HL-60 (cell line): ENCODE data around the gene PTPRU.

Experiments used
- DNase-seq, 2 experiments: peaks; one replicate each; pipeline ENCODE4 v3.0.0-alpha.2; 2010 to 2020; ENCODE audit warnings: low read depth in 1 of 2, low spot score in 1 of 2
- H3K27ac ChIP-seq: fragments of 250-450 bp; sonication (Bioruptor Pico); replicated peaks from 2 replicates; pipeline ENCODE4 v1.5.1; 2020; ENCODE audit warnings: mild to moderate bottlenecking, moderate library complexity
- H3K27me3 ChIP-seq: fragments of 250-450 bp; sonication (Bioruptor Pico); 2 replicates; pipeline ENCODE4 v1.5.1; 2021; ENCODE audit warnings: mild to moderate bottlenecking, moderate library complexity; ENCODE audit not compliant: insufficient read depth, poor library complexity, severe bottlenecking
- H3K4me3 ChIP-seq: replicated peaks from 2 replicates; pipeline ENCODE4 v1.5.1; 2011; ENCODE audit warnings: mild to moderate bottlenecking, control low read depth, low read length; ENCODE audit not compliant: insufficient read depth
- GABPA ChIP-seq: IDR thresholded peaks from 2 replicates; pipeline ENCODE4 v1.6.1; 2012; ENCODE audit warnings: low read depth
- POLR2AphosphoS5 ChIP-seq: IDR thresholded peaks from 2 replicates; pipeline ENCODE4 v1.6.1; 2012; ENCODE audit warnings: low read depth
- SPI1 ChIP-seq: IDR thresholded peaks from 2 replicates; pipeline ENCODE4 v1.6.1; 2012; ENCODE audit warnings: low read depth, mild to moderate bottlenecking, borderline replicate concordance
- TF ChIP-seq, protein P1 (sequence below): IDR thresholded peaks from 2 replicates; pipeline ENCODE4 v1.6.1; 2012; ENCODE audit warnings: low read depth; ENCODE audit not compliant: insufficient replicate concordance
- TF ChIP-seq, protein P2 (sequence below): IDR thresholded peaks from one replicate; pipeline ENCODE4 v1.5.1; 2011; ENCODE audit warnings: low read length, control low read depth, inconsistent platforms; ENCODE audit not compliant: insufficient read depth

Gene PTPRU

DNA sequence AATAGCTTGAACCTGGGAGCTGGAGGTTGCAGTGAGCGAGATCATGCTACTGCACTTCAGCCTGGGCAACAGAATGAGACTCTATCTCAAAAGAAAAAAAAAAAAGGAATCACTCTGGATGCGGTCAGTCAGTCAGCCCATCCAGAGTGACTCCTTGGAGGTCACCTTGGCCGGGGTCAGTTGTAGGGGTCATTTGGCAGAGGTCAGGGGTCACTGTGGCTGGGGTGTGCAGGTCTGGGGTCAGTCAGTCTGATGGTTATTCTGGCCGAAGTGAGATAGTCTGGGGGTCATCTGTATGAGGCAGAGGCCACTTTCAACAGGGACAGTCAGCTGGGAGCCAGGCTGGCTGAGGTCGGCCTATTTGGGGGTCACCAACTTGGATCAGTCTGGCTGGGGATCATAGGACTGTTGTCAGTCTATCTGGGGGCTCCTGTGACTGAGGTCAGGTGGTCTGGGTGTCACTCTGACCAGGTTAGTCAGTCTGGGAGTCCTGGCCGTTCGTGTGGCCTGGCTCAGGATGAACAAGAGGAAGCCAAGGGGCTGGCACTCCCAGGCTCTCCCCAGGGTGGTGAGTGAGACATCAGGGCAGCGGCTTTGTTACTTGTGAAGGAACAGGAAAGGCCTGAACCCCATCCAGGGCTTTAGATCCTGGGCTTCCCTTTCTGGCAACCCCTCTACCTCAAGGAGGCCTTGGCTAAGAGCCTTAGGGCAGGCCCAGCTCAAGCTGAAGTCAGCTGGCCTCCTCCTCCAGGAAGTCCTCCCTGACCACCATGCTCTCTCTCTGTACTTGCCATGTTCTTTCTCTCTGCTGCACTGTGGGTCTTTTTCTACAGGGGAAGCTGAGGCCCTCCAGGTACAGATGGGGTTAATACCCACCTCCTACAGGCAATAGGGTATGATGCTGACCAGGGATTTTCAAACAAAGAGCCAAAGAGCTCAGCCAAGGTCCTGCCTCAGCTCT lies 15.1 kb downstream of the PTPRU start:
- TF ChIP-seq SPI1 (no peak), POLR2AphosphoS5 (no peak), GABPA (no peak)
- TF ChIP-seq, protein P1, sequence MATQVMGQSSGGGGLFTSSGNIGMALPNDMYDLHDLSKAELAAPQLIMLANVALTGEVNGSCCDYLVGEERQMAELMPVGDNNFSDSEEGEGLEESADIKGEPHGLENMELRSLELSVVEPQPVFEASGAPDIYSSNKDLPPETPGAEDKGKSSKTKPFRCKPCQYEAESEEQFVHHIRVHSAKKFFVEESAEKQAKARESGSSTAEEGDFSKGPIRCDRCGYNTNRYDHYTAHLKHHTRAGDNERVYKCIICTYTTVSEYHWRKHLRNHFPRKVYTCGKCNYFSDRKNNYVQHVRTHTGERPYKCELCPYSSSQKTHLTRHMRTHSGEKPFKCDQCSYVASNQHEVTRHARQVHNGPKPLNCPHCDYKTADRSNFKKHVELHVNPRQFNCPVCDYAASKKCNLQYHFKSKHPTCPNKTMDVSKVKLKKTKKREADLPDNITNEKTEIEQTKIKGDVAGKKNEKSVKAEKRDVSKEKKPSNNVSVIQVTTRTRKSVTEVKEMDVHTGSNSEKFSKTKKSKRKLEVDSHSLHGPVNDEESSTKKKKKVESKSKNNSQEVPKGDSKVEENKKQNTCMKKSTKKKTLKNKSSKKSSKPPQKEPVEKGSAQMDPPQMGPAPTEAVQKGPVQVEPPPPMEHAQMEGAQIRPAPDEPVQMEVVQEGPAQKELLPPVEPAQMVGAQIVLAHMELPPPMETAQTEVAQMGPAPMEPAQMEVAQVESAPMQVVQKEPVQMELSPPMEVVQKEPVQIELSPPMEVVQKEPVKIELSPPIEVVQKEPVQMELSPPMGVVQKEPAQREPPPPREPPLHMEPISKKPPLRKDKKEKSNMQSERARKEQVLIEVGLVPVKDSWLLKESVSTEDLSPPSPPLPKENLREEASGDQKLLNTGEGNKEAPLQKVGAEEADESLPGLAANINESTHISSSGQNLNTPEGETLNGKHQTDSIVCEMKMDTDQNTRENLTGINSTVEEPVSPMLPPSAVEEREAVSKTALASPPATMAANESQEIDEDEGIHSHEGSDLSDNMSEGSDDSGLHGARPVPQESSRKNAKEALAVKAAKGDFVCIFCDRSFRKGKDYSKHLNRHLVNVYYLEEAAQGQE: no peak
- TF ChIP-seq, protein P2, sequence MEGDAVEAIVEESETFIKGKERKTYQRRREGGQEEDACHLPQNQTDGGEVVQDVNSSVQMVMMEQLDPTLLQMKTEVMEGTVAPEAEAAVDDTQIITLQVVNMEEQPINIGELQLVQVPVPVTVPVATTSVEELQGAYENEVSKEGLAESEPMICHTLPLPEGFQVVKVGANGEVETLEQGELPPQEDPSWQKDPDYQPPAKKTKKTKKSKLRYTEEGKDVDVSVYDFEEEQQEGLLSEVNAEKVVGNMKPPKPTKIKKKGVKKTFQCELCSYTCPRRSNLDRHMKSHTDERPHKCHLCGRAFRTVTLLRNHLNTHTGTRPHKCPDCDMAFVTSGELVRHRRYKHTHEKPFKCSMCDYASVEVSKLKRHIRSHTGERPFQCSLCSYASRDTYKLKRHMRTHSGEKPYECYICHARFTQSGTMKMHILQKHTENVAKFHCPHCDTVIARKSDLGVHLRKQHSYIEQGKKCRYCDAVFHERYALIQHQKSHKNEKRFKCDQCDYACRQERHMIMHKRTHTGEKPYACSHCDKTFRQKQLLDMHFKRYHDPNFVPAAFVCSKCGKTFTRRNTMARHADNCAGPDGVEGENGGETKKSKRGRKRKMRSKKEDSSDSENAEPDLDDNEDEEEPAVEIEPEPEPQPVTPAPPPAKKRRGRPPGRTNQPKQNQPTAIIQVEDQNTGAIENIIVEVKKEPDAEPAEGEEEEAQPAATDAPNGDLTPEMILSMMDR: no peak
- H3K4me3 ChIP-seq: no peak overlapping the region
- H3K27me3 ChIP-seq: peaks cover under 1% of the 10 kb centered on the region

DNA sequence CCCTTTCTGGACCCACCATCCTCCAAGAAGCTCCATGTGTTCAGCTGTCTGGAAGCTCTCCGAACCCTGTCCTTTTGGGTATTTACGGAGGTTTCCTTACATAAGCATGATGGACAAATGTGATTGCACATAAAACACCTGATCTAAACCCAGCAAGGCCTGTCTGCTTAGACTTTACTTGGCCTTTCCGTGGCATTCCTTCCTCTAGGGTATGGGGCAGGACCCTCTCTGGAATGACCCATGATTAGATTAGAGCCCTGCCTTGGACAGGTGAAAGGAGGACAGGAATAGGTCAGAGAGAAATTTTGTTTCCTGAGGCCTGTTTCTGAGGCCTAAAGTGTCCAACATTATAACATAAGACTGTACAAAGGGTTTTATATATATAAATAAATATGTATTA lies 16.9 kb downstream of the PTPRU start:
- no peak for DNase-seq
- H3K27ac ChIP-seq: no peak overlapping the region
- no peak for TF ChIP-seq GABPA
- TF ChIP-seq POLR2AphosphoS5: no peak
- TF ChIP-seq, protein P2: no peak
- TF ChIP-seq, protein P1: no peak
- TF ChIP-seq SPI1: no peak
- peaks cover 14% of the 10 kb centered on the region for H3K27me3 ChIP-seq
- H3K4me3 ChIP-seq: no peak overlapping the region

More for the DNA sequence above, 15.1 kb downstream of the PTPRU start:
- no peak overlapping the region for H3K27ac ChIP-seq
- DNase-seq: no peak

DNA sequence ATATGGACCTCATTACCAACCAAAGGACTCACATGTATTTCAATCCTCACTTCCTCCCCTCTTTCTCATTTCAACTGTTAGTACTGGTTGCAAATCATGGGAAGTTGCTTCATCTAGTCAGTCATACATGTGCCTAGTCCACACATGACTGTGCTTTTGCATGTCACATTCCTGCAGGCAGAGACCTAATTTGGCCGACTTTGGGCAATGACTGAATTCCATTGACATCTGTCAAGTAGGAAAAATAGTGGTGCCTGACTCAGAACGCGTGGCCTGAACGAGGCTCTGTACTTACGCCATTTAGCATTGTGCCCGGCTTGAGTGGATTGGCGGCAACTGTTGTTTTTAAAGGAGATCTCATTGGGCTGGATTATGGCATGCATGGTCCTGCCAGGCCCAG lies 18.0 kb downstream of the PTPRU start:
- Histone ChIP-seq H3K4me3 (no peak overlapping the region), H3K27me3 (peaks cover 24% of the 10 kb centered on the region), H3K27ac (no peak overlapping the region)
- DNase-seq: no peak
- no peak for TF ChIP-seq SPI1

DNA sequence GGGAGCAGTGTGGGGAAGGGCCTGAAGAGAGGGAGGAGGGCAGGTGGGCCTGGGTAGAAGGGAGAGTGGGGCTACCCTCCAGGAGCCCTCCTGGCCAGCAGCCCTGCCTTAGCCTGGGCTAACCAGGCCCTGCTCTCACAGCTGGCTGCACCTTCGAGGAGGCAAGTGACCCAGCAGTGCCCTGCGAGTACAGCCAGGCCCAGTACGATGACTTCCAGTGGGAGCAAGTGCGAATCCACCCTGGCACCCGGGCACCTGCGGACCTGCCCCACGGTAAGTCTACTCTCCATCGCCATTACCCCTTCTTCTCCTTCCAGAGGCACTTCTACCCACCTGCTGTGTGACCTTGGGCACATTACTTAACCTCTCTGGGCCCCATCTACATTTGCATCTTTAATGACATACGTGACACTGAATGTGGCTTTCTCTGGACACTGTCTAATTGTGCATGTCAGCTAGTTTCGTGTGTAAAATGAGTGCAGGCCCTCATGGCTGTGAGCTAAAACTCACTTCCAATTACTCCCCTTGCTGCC lies 18.9 kb downstream of the PTPRU start:
- H3K27me3 ChIP-seq: peaks cover 29% of the 10 kb centered on the region
- no peak overlapping the region for H3K4me3 ChIP-seq
- no peak for DNase-seq
- TF ChIP-seq, protein P2: no peak
- TF ChIP-seq, protein P1: no peak
- TF ChIP-seq GABPA (no peak), POLR2AphosphoS5 (no peak), SPI1 (no peak)
- H3K27ac ChIP-seq: no peak overlapping the region
